GM21619 (cell line): ENCODE results near the gene GNB1.

ENCODE experiments used
- ATAC-seq: cut with Tn5 transposase; IDR thresholded peaks from one replicate; pipeline ENCODE4 v1.9.1; 2021; ENCODE audit not compliant: unreplicated experiment

The GNB1 gene

DNA sequence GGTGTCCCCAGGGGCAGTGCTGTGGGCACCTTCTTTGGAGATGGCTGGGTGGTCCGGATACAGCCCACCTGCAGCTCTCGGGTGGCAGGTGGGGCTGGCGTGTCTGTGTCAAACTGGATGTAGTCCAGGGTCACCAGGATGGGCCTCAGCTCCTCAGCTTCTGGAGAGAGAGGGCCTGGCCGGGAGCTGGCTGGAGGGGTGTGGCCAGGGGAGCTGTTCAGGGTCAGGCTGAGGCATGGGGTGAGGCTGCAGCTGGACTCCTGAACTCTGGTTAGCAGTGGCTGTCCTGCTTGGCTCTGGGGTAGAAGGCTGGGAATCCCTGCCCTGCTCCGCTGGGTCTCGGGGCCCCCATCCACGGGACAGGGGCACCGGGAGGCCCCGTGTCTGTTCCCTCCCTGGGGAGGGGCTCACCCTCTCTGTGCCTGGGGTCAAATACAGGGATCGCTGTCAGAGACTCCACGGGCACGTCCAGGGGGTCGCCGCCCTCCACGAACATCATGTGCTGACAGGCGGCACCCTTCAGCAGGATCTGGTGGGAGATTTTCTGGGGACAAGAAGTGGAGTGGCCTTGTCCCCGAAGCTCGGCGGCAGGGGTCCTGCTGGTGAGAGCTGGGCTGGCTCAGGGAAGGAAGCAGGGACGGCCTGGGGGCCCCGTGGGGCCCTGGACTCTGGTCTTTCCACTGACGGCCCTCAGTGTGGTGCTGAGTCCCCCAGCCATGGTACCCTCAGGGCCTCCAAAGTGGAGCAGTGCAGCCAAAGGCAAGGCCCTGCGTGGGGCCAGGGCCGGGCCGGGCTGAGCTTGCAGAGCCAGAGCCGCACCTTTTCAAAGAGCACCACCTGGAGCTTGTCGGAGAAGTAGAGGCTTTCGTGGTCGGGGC is 32.3 kb upstream of the GNB1 start:
- no peak for ATAC-seq

DNA sequence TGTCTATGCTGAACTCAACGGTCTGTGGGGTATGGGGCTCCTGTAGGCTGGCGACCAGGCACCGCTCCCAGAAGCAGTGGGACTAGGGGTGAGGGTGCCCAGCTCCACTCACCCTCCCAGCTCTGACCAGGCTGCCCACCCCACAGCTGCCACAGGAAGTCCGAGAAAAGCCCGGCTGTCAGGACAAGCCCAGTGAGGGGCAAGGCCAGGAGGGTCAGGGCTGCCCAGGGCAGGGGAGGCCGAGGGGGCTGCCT is 31.7 kb upstream of the GNB1 start:
- ATAC-seq: no peak

DNA sequence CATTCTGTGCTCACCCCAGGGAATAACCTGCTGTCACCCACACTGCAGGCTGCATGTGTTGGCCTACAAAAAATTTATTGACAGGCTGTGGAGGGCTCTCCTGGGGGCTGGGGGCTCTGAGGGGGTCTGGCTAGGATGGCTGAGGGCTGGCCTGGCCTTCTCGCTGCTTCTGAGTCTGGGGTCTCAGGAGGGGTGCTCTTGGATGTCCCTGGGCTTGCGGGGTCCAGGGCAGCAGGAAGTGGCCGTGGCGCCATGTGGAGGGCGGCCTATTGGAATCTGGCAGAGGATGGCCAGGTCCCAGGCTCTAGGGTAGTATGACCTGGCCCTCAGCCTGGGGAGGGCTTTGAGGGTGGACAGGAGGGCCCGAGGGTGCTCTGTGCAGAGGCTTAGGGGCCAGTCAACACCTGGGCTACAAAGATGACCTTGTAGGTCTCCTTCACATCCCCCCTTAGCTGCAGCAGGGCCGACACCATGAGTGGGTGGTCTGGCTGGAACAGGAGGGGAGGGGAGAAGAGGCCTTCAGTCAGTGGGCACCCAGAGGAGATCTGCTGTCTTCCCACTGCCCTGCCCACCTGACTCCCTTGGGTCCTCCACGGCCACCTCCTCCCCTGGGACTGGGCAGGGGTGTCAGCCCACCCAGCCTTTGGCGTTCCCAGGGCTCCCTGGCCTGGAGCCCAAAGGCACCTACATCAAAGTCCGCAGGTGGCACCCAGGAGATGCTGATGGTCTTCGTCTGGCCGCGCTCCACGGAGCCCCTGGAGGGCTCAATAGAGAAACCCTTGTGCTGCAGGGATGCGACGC is 31.2 kb upstream of the GNB1 start:
- no peak for ATAC-seq

DNA sequence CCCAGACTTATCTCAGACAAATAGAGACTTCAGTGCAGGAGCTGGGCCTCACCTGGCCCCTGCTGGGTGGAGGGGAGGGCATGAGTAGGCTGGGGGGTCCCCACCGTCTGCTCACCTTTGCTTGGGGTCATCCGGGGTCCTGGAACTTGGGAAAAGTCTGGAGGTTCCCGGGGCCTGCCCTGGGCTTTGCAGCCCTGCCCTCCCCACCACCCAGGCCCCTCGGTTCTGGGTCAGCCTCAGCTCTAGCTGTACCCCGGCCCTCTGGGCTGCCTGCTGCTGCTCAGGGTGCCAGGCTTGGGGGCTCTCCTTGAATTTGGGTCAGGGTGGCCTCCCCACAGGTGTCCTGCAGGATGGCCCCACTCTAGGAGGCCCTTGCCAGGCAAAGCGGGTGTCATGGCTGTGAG is 30.6 kb upstream of the GNB1 start:
- ATAC-seq: no peak

DNA sequence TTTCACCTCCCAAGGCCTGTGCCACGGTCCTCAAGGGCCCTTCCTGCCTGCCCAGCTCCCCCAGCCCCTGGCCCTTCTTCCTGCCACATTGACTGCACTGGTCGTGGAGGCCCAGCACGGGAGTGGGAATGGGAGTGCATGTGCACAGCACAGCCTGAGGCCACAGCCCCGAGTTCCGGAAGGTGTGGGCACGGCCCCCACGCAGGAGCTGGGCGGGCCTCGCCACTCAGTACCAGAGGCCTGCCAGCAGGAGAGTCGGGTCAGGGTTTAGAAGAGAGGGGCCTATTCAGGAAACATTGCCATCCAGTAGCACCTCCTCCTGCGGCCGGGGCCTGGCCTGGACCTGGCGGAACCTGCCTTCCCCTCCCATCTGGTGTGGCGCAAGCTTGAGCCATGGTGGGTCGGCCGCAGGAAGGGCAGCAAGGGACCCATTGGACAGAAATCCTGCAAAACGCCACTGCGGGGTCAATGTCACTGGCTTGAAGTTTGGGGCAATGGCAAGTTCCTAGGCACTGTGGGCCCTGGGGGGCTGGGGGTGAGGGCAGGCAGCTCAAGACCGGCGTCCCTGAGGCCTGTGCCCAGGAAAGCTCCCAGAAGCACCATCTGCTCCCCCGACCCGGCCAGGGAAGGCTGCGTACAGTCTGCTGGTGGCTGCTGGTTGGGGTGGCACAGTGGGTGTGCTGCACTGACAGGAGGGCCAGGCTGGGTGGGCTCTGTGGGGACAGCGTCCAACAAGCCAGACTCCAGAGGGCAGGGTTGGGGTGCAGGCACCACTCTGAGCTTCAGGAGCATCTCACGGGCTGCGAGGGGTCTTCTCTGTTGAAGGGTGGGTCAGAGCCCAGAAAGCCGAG is 29.9 kb upstream of the GNB1 start:
- ATAC-seq: no peak

DNA sequence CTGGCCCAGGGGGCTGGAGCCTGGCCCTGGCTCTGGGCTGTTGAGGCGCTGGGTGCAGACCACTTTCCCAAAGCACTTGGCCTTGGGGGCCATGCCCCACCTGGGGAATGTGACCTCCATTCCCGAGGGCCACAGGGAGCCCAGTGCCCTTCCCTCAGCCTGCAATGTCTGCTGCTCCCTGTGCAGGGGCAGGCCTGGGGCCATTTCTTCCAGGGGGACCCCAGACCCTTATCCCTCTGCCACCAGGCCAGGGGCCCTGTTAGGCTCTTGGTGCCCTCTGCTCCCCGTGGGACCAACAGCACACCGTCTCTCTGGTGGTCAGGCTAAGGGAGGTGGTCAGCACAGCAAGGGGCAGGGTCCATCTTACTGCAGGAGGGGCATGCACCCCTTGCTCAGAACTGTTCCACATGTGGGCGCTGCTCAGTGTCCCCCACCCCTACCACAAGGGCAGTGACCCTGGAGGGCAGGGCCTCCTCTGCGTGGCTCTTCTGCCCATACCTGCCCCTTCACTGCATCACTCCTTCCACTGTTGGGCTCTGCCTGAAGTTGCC is 29.2 kb upstream of the GNB1 start:
- no peak for ATAC-seq

DNA sequence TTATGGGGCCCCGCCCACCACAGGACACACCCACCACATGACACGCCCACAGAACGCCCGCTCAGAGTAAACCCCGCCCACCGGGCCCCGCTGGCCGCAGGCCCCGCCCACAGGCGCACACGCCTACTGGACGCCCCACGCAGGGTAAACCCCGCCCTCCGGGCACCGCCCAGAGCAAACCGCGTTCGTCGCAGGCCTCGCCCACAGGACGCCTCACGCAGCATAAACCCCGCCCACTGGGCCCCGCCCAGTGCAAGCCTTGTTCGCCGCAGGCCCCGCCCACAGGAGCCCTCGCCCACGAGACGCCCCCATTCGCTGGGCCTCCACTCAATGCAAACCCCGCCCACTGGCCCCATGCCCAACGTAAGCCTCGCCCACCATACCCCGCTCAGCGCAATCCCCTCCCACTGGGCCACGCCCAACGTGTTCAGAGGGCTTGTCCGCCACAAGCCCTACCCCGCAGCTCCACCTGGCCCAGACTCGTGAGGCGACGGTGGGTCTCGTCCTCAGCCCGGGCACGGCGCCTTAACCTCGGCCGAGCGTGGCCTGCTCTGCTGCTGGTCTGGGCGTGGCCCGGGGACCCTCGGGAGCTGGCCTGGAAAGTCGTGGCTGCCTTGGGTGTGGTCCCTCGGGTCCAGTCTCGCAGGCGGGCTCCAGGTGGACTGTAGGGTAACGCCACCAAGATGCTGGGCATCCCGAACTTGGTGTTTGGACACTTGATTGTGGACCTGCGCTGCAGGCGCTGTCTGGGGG is 28.6 kb upstream of the GNB1 start:
- ATAC-seq: peak; percentile 65

DNA sequence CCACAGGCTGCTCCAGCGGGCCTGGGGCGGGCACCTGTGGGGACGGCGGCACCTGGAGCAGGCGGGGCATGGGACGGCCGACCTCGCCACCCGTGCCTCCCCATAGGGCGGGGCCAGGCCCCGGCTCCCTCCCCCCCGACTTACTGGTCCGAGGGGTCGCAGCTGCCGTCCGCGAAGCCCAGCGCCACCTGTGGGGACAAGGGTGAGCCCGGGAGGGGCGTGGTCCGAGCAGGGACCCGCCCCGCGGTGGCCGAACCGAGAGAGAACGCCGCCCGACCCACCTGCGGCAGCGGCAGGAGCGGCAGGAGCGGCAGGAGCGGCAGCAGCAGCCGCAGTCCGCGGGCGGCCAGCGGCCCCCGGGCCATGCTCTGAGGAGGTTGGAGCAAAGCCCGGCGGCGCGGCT is 28.0 kb upstream of the GNB1 start, which contains the start of gene TMEM52:
Gene TMEM52, minus strand, starts transcription at position 379 of the 403 bp plus-strand sequence. Its CDS starts 14 bp downstream, at position 365.
- ATAC-seq: peak; percentile 30

DNA sequence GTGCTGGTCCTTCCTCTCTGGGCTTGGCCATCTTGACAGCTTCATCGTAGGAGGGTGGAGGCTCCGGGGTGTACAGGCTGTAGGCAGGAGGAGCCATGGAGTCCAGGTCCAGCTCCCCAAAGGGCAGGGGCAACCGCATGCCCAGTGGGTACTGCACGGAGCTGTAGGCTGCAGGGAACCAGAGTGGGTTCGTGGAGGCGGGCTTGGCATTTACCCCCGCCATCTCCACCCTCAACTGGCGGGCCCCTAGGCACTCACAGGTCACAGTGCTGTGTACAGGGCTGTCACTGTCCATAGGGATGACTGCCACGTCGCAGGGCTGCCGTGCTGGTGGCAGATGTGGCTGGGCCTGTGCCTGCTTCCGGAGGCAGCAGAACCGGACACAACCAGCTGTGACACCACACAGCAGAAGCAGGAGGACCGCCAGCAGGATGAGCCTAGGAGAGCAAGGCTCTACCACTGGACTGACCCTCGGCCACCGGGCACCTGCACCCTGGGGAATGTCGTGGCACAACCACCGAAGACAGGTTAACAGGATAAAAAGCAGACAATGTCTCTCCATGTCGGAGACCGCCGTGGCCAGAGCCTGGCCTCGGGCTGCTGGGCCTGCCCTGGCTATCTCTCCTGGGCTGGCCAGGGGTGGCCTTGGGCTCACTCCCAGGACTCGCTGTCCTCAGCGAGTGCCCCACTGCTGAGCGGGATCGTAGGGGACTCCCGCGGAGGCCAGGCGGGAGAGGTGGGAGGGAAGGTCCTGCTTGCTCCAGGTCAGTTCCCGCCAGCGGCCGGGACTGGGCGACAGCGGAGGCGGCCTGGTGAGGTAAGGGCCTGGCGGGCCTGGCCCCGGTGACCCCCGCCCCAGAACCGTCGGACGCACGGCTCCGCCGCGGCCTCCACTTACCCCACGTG is 27.4 kb upstream of the GNB1 start:
- no peak for ATAC-seq

DNA sequence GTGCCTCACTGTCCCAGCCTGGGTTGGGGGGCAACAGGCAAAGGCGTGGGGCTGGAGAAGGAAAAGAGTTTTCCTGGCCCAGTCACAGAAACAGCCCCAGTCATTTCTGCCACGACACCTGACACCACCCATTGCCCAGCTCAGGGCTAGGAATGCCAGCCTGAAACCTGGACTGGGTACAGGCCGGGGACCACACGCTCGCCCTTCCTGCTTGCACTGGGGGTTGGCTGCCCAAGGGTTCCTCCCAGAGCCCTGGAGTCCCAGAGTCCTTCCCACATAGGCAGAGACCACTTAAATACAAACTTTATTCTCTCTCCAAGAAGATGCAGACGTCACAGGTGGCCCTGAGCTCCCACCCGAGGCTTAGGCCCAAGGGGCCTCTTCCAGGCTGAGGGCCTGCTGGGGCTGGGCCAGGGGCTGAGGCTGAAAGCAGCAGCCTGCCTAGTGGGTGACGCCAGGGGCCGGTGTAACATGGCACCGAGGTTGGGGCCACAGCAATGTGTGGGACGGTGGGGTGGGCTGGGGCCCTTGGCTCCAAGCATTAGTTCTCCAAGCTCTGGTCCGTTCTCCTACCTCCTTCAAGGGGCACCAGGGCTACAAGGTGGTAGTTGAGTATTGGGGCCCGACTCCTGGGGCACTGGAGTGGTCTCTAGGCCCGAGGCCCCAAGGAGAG is 26.6 kb upstream of the GNB1 start:
- ATAC-seq: no peak

DNA sequence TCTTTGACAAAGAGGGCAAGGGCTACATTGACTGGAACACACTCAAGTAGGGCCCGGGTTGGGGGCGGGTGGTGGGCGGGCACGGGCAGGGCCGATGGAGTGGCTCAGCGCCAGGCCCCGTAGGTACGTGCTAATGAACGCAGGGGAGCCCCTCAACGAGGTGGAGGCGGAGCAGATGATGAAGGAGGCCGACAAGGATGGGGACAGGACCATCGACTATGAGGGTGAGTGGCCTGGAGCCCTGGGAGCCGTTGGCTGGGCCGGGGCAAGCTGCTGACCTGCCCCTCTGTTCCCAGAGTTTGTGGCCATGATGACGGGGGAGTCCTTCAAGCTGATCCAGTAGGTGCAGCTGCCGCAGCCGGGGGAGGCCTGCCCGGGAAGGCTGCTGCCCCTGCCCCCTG is 26.0 kb upstream of the GNB1 start:
- ATAC-seq: no peak

DNA sequence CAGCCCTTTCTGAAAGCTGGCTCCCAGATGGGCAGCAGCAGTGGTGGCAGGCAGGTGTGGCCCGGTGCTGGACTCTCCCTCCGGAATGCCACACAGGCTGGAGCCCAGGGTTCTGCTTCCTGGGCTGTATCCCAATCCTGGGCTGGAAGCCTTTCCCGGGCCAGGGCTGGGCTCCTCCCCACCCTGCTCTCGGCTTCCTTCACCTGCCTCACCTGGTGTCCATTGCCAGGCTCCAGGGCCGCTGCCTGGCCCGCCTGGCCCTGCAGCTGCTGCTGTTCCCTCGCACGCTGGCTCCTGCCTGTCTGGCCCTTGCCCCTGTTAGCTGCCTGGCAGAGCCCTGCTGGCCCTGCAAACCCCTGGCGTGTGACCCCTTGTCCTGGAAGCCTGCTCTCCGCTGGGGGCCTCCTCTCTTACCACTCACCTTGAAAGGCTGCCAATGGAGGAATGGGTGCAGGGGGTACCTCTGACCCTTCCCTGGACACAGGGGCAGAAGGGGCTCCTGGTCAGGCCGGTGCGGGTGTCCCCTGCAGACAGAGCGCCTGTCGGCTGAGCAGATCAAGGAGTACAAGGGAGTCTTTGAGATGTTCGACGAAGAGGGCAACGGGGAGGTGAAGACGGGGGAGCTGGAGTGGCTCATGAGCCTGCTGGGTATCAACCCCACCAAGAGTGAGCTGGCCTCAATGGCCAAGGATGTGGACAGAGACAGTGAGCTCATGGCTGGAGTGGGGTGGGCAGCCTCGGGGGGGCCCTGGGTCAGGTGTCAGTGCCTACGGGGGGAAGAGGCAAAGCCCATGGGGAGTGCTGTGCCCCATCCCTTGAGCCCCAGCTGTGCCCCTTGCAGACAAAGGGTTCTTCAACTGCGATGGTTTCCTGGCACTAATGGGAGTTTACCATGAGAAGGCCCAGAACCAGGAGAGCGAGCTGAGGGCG is 25.3 kb upstream of the GNB1 start:
- no peak for ATAC-seq

DNA sequence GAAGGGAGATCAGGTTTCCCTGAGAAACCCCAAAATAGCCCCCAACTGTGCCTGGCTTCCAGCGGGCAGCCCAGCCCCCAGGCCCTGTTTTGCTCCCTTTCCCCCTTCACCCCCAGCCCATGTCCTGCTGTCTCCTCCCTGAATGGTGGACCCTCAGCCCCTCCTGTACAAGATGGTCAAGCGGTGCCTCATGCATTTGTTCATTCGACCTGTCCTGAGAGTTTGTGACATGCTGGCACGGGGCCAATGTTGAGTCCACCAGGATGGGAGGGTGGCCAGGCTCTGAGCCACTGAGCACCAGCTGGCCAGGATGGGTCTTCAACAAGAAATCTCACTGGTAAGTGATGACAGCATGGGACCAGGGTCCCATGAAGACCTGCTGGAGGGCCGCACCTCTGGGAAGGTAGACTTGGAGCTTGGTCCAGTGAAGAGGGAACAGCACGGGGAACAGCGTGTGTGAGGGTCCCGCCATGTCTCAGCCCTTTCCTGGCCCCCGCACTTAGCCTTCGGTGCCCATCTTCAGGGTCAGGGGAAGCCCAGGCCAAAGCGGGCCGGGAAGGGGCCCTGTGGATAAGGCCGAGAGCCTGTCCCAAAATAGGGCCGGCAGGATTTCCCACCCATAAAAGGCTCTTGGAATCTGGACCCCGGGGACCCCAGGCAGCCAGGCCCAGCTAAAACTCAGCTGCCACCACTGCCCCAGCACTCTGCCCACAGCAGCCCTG is 24.2 kb upstream of the GNB1 start, which contains the start of gene CALML6:
Gene CALML6, plus strand, starts transcription at position 290 of the 722 bp plus-strand sequence. Its CDS starts 21 bp downstream, at position 311.
- no peak for ATAC-seq

DNA sequence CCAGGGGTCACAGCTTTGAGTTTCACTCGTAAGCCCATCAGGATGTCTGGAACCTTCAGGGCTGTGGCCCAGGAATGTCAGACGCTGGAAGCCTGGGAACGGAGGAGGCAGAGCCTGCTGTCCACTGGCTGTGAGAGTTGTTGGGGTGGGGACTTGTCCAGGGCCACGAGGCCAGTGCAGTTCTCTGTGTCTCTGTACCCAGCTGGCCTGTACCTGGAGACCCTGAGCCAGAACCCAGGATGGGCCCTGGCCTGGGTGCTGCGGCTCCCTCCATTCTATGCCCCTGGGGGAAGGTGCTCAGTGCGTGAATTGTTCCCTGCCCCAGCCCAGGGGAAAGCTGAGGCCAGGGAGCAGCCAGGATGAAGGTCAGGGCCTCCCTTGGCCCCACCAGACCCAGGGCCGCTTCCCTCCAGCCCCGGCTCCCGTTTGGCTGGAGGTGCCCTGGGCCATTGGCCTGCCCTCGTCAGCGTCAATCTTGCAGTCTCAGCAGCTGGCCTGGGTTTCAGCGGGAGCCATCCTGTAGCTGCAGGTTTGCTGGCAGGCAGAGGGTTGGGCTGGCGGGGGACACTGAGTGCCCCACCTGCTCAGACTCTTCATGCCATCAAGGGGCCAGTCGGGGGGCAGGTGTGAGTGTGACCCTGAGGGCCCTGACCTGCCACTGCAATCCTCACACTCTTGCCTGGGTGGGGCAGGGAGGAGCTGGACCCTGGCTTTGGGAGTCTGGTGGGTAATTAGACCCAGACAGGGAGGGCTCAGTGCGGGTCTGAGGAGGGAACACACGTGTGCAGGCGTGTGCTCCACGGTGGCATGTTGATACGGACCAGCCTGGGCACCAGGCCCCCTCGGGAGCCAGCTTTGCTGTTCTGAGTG is 23.4 kb upstream of the GNB1 start:
- ATAC-seq: no peak

DNA sequence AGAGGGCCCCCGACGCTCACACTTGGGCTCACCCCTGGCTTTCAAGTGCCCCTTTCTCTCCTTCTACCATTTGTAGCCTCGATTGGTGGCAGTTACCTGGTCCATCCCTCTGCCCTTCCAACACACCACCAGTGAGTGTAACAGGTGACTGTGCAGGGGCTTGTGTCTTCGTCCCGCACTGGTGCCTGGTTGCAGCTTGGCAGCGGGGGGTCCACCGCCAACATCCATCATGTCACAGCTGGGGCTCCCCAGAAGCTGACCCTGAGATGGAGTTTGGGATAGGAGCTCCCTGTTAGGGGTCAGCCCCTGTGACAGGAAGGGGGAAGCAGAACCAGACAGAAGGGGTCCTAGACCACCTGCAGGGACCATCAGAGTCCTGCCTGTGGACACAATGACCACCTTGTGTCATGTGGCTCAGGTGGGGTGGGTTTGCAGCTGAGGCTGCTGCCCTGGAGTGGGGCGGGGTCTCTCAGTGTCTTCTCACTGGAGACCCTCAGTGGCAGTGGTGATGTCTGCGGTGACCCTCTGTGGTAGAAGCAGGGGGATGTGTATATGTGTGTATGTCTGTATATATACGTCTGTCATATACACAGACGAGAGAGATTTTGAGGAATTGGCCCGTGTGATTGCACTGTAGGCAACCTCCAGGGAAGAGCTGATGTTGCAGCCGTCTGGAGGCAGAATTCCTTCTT is 20.6 kb upstream of the GNB1 start:
- ATAC-seq: no peak
